Epithelial cell of prostate (primary cell): ENCODE measurements around the gene EDA2R.

Experiments used
- DNase-seq: peaks from one replicate; pipeline ENCODE4 v3.0.0-alpha.2; 2011; ENCODE audit warnings: low read depth, low spot score
- H3K27ac ChIP-seq: fragments of 450-650 bp; 2 replicates; pipeline ENCODE4 v1.5.1; 2017; ENCODE audit warnings: mild to moderate bottlenecking

Gene EDA2R

GRCh38 chrX:66553973-66554372 lies 84.9 kb downstream of the EDA2R start:
- no peak overlapping the region for H3K27ac ChIP-seq
- no peak for DNase-seq

GRCh38 chrX:66547847-66548369 lies 91.0 kb downstream of the EDA2R start:
- no peak for DNase-seq
- H3K27ac ChIP-seq: no peak overlapping the region
